MV-4-11 (cell line): ENCODE measurements around the gene ALPI.
"Not testable (repeated sequence)": the region's sequence is repeated elsewhere in the genome, so short reads cannot be mapped to it uniquely, and the experiment has no call there.

Experiments
- DNase-seq: peaks from one replicate; lab custom pipeline; 2025; lab: John Stamatoyannopoulos, UW

The ALPI gene

GRCh38 chr2:232455426-232456255 lies at the start of gene ALPI:
ALPI (plus strand) TSS chr2:232456153; CDS start chr2:232456200, 47 bp downstream.
- DNase-seq = no peak

GRCh38 chr2:232406556-232407310 lies 49.2 kb upstream of the ALPI start, which contains the start of gene ALPG:
ALPG (plus strand) TSS chr2:232406844; CDS start chr2:232406895, 51 bp downstream.
- no peak for DNase-seq

DNA sequence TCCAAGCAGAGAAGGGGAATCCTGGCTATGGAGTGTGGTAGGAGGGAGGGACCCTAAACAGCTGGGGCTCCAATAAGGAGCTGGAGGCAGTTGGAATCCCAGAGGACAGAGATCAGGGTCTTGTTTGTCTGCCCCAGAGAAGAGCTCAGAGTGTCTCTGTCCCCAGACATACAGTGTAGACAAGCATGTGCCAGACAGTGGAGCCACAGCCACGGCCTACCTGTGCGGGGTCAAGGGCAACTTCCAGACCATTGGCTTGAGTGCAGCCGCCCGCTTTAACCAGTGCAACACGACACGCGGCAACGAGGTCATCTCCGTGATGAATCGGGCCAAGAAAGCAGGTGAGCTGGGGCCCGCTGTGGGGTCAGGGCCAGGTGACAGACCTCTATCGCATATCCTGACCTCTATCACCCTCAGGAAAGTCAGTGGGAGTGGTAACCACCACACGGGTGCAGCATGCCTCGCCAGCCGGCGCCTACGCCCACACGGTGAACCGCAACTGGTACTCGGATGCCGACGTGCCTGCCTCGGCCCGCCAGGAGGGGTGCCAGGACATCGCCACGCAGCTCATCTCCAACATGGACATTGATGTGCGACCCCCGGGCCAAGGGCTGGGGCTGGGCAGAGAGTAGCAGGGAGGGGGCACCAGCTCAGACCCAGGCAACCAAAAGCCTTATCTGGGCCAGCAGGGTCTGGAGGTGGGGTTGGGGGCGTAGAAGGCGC lies 48.4 kb upstream of the ALPI start:
- DNase-seq = not testable (repeated sequence)

DNA sequence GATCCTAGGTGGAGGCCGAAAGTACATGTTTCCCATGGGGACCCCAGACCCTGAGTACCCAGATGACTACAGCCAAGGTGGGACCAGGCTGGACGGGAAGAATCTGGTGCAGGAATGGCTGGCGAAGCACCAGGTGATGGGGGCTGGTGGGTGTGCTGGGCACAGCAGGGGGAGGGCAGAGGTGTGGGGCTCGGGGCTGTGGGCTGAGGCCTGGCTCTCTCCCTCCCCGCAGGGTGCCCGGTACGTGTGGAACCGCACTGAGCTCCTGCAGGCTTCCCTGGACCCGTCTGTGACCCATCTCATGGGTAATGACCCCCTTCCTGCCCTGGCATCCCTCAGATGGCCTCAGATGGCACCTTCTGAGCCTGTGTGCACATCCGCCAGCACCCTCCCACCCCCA lies 47.7 kb upstream of the ALPI start:
- not testable (repeated sequence) for DNase-seq

- not testable (repeated sequence) for DNase-seq
These were observed 46.3 kb upstream of the ALPI start for GRCh38 chr2:232409617-232410016.

GRCh38 chr2:232410238-232410900 lies 45.6 kb upstream of the ALPI start:
- DNase-seq = no peak

- DNase-seq = no peak
These were observed 43.9 kb upstream of the ALPI start for GRCh38 chr2:232411901-232412629.

DNA sequence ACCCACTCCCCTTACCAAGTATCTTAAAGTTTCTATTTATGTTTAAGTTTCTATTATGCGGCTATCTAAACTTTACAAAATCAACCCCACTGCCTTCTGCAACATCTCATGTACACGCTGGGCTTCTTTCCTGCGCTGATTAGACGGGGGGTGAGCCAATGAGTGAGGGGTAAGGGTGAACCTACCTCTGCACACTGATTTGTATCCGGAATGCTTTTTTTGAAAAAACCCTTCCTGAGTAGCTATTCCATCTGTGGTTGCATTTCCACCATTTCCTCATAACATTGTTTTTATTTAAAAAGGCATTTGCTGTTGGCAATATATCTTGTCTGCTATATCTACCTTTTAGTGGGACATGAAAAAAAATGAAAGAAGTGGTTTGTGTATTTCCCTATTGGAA lies 43.0 kb upstream of the ALPI start:
- DNase-seq = no peak

DNA sequence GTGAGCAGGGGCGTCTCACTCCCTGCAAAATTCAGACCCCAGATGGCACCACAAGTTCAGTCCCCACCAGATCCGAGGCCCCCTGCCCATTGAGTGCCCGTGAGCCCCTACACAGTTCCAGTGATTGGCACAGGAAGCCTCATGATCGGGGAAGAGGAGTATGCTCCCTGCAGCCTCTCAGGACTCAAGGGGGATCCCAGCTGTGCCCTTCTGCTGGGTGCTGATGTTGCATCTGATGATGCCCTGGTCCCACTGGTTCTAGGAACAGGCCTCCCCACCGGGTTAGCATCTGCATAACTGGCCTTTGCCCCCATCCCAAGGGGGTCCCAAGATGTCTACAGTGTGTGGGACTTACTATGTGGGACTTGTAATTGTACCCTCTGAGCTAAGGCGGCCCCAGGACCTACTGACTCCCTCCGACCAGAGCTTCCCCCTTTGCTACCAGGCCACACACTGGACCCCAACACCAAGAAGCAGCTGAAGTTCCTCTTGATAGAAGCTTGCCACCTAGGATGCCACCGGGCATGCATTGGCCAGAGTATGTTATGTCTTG lies 40.7 kb upstream of the ALPI start:
- no peak for DNase-seq

- DNase-seq = no peak
These were observed 40.0 kb upstream of the ALPI start for GRCh38 chr2:232415736-232416520.

GRCh38 chr2:232416521-232417470 lies 39.2 kb upstream of the ALPI start:
- no peak for DNase-seq

DNA sequence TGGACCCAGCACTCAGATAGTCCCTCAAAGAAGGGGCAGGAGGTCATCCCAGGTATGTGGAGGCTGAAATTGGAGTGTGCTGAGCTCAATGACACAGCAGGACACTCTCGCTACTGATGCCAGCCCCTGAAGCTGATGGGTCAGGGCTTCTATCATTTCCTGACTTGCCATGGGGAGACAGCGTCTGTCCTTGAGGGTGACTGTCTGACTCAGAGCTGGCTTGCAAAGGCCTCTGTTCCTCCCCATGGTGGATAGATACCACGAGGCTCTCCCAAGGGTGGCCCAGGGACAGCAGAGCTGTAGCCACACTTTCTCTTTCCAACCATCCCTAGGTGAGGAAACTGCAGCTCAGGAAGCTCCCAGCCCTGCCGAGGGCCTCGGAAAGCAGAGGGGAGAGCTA lies 38.5 kb upstream of the ALPI start:
- DNase-seq = no peak

DNA sequence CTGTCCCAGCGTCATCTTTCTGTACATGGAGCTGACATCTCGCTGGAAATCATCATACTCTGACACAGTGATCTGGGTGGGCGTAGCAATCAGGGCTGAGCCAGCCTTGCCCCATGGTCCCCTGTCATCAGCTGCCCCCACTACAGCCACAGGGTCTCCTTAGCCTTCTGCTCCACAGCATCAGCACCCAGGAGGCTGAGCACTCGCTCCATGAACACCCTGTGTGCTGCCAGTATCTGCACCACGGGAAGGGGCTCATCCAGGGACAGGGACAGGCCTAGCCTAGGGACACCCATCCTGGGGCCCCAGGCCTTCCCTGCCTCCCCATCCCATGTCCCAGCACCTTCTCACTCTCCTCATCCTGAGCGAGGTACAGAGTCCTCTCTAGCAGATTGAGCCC lies 37.9 kb upstream of the ALPI start:
- DNase-seq = no peak

- DNase-seq = no peak
These were observed 37.3 kb upstream of the ALPI start for GRCh38 chr2:232418466-232419244.

DNA sequence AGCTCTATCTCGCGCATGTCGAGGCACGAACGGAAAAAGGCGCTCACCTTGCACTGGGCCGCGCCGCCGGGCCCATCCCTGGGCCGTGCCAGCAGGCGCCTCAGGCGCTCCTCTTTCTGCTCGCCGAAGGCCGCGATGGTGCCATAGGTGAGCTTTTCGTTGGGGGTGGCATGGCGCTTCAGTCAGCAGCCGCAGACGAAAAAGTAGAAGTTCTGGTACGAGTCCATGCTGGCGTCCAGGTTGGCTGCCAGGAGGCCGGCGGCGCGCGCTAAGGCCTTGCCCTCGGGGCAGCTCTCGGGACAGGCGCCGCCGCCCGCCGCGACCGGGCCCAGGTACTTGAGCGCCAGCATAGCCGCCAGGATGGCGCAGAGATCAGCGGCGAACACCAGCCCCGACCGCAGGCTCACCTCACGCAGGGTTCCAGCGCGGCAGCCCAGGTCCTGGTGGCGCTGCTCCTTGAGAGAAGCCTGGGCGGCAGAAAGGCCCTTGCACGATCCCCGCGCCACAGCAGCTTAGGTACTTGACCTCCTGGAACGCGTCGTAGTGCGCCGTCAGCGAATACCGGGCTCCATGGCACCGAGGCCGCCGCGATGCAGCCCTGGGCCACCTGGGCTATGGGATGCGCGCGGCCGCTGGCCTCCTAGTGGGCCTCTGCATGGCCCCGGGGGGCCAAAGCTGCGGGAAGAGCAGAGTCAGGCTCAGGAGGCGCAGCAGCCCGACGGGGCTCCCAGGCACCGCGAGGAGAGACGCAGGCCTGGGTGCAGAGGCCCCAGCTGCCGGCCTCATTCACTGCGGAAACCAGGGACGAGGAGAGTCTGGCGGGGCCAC lies 36.5 kb upstream of the ALPI start:
- DNase-seq = no peak

DNA sequence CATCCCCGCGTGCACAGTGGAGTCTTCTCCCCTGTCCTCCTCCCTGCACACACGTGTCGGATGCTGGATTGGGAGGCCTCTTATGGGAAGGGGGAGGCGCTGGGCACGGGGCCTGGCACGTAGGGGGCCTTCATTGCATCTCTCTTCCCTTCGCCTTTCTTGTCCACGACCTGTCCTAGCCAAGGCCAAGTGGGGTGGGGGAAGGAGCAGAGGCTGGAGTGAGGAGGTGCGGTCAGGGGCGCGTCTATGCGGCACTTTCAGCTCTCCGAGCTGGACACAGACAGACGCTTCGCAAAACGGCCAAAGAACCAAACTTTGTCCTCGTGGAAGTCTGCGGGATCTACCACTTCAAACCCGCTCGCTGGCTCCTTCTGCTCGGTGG lies 35.9 kb upstream of the ALPI start:
- DNase-seq = no peak

GRCh38 chr2:232420463-232421188 lies 35.3 kb upstream of the ALPI start:
- DNase-seq = no peak
